Measurements from ENCODE around the gene CCDC7. TPM values are rescaled to one million over a fixed set of nuclear protein-coding genes. Genes with fewer than 3 reads are reported as not detected.
"Not testable (repeated sequence)": the region's sequence is repeated elsewhere in the genome, so short reads cannot be mapped to it uniquely, and the experiment has no call there.

The CCDC7 gene
- total and polyA plus RNA-seq, 8 donors: 5.4 to 20.5 (median 8.5) TPM

DNA sequence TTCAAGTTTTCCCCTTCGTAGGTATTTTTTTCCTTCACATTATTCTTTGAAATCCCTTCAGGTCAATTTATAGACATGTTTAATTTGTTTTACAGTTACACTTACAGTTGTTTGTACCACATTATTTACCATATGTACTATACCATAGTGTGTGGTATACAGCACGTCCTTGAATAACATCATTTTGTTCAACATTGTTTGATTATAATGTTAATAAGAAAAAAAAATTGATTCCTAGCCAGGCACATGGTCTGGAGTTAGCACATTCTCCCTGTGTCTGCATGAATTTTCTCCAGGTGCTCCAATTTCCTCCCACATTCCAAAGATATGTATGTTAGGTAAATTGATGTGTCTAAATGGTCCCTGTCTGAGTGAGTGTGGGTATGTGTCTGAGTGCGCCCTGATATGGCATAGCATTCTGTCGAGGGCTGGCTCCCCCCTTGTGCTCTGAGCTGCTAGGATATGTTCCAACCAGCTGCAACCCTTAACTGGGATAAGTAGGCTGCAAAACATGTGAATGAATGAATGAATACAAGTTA lies 247.6 kb downstream of the CCDC7 start:
- Histone ChIP-seq H3K36me3 (peaks cover 0 to 12% of the 10 kb centered on the region in 2 donors), H3K27me3 (no peaks in the 10 kb centered on the region), H3K27ac (no peak overlapping the region), H3K9me3 (peaks cover 0 to 16% of the 10 kb centered on the region in 2 donors), H3K4me3 (no peak overlapping the region), H3K4me1 (no peaks in the 10 kb centered on the region)
- DNase-seq (no peak), ATAC-seq (no peak)
- TF ChIP-seq CTCF (IDR thresholded peaks at IDR 0.05): no peak
- intact Hi-C loops (cut with DNase I): no loop called here

GRCh38 chr10:32699683-32700082 lies 253.7 kb downstream of the CCDC7 start:
- intact Hi-C loops (cut with DNase I); ATAC-seq: not testable (repeated sequence)

GRCh38 chr10:32713560-32713959 lies 267.6 kb downstream of the CCDC7 start:
- TF ChIP-seq CTCF (IDR thresholded peaks at IDR 0.05): no peak
- DNase-seq: no peak

More at GRCh38 chr10:32699683-32700082, 253.7 kb downstream of the CCDC7 start:
- H3K4me1 ChIP-seq, DNase-seq, H3K27ac ChIP-seq, H3K4me3 ChIP-seq, H3K27me3 ChIP-seq: not testable (repeated sequence)
- Histone ChIP-seq H3K9me3 (peaks cover 0 to 35% of the 10 kb centered on the region in 2 donors), H3K36me3 (peaks cover 0 to 12% of the 10 kb centered on the region in 2 donors)

GRCh38 chr10:32731527-32731926 lies 285.6 kb downstream of the CCDC7 start:
- no peaks in the 10 kb centered on the region for H3K36me3 ChIP-seq
- DNase-seq (no peak), ATAC-seq (no peak)
- H3K4me3 ChIP-seq: no peak overlapping the region
- no peak for TF ChIP-seq CTCF (IDR thresholded peaks at IDR 0.05)
- no peaks in the 10 kb centered on the region for H3K9me3 ChIP-seq
- no peak overlapping the region for H3K27ac ChIP-seq
- intact Hi-C loops (cut with DNase I): no loop called here
- H3K27me3 ChIP-seq: no peaks in the 10 kb centered on the region
- no peaks in the 10 kb centered on the region for H3K4me1 ChIP-seq

More at GRCh38 chr10:32713560-32713959, 267.6 kb downstream of the CCDC7 start:
- no peak overlapping the region for H3K4me3 ChIP-seq
- no peaks in the 10 kb centered on the region for H3K27me3 ChIP-seq
- no peaks in the 10 kb centered on the region for H3K36me3 ChIP-seq
- H3K4me1 ChIP-seq: no peaks in the 10 kb centered on the region
- peaks cover 0 to 52% of the 10 kb centered on the region in 2 donors for H3K9me3 ChIP-seq
- ATAC-seq: no peak
- H3K27ac ChIP-seq: no peak overlapping the region
- intact Hi-C loops (cut with DNase I): no loop called here

GRCh38 chr10:32738958-32739357 lies 293.0 kb downstream of the CCDC7 start:
- ATAC-seq: no peak
- TF ChIP-seq CTCF (IDR thresholded peaks at IDR 0.05): no peak
- Histone ChIP-seq H3K4me1 (no peaks in the 10 kb centered on the region), H3K36me3 (peaks cover 0 to 3% of the 10 kb centered on the region in 2 donors), H3K27me3 (no peaks in the 10 kb centered on the region), H3K27ac (no peak overlapping the region), H3K4me3 (no peak overlapping the region), H3K9me3 (peaks cover 0 to 4% of the 10 kb centered on the region in 2 donors)
- no peak for DNase-seq
- intact Hi-C loops (cut with DNase I): no loop called here

- intact Hi-C loops (cut with DNase I): no loop called here
- TF ChIP-seq CTCF (IDR thresholded peaks at IDR 0.05): no peak
- no peak overlapping the region for H3K27ac ChIP-seq
- H3K27me3 ChIP-seq: no peaks in the 10 kb centered on the region
- ATAC-seq (no peak), DNase-seq (no peak)
- H3K9me3 ChIP-seq: peaks cover 0 to 9% of the 10 kb centered on the region in 2 donors
- no peak overlapping the region for H3K4me3 ChIP-seq
- peaks cover 0 to 14% of the 10 kb centered on the region in 2 donors for H3K36me3 ChIP-seq
- no peaks in the 10 kb centered on the region for H3K4me1 ChIP-seq
These were observed 298.4 kb downstream of the CCDC7 start for GRCh38 chr10:32744321-32744720.

Data from left lung (tissue), 10 donors.